DOHH2 (cell line): ENCODE measurements around the gene ENO2.

Experiments used
- H3F3A ChIP-seq: fragments of 200-600 bp; sonication (generic), shearing (Covaris generic); 2 replicates; pipeline ENCODE4 v1.6.0; 2016; ENCODE audit warnings: antibody characterized with exemption, mild to moderate bottlenecking; ENCODE audit not compliant: control insufficient read depth, insufficient read depth
- H3K27ac ChIP-seq: fragments of 200-600 bp; sonication (generic); 2 replicates; pipeline ENCODE4 v1.5.1; 2014; ENCODE audit warnings: low read depth, mild to moderate bottlenecking, low read length, moderate library complexity
- H3K27me3 ChIP-seq: fragments of 200-600 bp; sonication (generic); 2 replicates; pipeline ENCODE4 v1.6.1; 2014; ENCODE audit warnings: mild to moderate bottlenecking, low read length, mixed read lengths; ENCODE audit not compliant: control insufficient read depth
- H3K36me3 ChIP-seq: fragments of 200-600 bp; sonication (generic); 2 replicates; pipeline ENCODE4 v1.6.1; 2014; ENCODE audit warnings: mild to moderate bottlenecking, low read length, moderate library complexity, mixed read lengths; ENCODE audit not compliant: control insufficient read depth
- H3K4me1 ChIP-seq: fragments of 200-600 bp; sonication (generic); 2 replicates; pipeline ENCODE4 v1.6.1; 2014; ENCODE audit warnings: mild to moderate bottlenecking, low read length, mixed read lengths; ENCODE audit not compliant: control insufficient read depth
- H3K4me2 ChIP-seq: fragments of 200-600 bp; sonication (generic); 2 replicates; pipeline ENCODE4 v1.6.0; 2014; ENCODE audit warnings: mild to moderate bottlenecking, low read length, moderate library complexity
- H3K4me3 ChIP-seq: fragments of 200-600 bp; sonication (generic); 2 replicates; pipeline ENCODE4 v1.5.1; 2014; ENCODE audit warnings: mild to moderate bottlenecking, low read length, mixed read lengths
- H3K79me2 ChIP-seq: fragments of 200-600 bp; sonication (generic); 2 replicates; pipeline ENCODE4 v1.6.1; 2014; ENCODE audit warnings: mild to moderate bottlenecking, low read length, mixed read lengths; ENCODE audit not compliant: control insufficient read depth
- H3K9me2 ChIP-seq: fragments of 200-600 bp; sonication (generic); replicated peaks from 2 replicates; pipeline ENCODE4 v1.6.1; 2014; ENCODE audit warnings: mild to moderate bottlenecking, low read length, mixed read lengths; ENCODE audit not compliant: control insufficient read depth
- H3K9me3 ChIP-seq: fragments of 200-600 bp; sonication (generic); 2 replicates; pipeline ENCODE4 v1.6.1; 2014; ENCODE audit warnings: antibody characterized with exemption, low read length, mixed read lengths; ENCODE audit not compliant: control insufficient read depth, insufficient read depth
- H4K20me1 ChIP-seq: fragments of 200-600 bp; sonication (generic); 2 replicates; pipeline ENCODE4 v1.6.0; 2014; ENCODE audit warnings: low read depth, mild to moderate bottlenecking, antibody characterized with exemption, low read length, moderate library complexity; ENCODE audit not compliant: control insufficient read depth, insufficient read depth
- EZH2phosphoT487 ChIP-seq: fragments of 200-600 bp; sonication (generic); IDR thresholded peaks from 2 replicates; pipeline ENCODE4 v1.6.1; 2017; ENCODE audit warnings: borderline replicate concordance, mild to moderate bottlenecking, antibody characterized with exemption, low read length, moderate library complexity, mixed read lengths
- TF ChIP-seq, protein P1 (sequence below): fragments of 200-600 bp; sonication (generic); IDR thresholded peaks from one replicate; pipeline ENCODE4 v1.5.1; 2014; ENCODE audit warnings: antibody characterized with exemption, mild to moderate bottlenecking, low read depth, low read length; ENCODE audit not compliant: poor library complexity, severe bottlenecking

The ENO2 gene

DNA sequence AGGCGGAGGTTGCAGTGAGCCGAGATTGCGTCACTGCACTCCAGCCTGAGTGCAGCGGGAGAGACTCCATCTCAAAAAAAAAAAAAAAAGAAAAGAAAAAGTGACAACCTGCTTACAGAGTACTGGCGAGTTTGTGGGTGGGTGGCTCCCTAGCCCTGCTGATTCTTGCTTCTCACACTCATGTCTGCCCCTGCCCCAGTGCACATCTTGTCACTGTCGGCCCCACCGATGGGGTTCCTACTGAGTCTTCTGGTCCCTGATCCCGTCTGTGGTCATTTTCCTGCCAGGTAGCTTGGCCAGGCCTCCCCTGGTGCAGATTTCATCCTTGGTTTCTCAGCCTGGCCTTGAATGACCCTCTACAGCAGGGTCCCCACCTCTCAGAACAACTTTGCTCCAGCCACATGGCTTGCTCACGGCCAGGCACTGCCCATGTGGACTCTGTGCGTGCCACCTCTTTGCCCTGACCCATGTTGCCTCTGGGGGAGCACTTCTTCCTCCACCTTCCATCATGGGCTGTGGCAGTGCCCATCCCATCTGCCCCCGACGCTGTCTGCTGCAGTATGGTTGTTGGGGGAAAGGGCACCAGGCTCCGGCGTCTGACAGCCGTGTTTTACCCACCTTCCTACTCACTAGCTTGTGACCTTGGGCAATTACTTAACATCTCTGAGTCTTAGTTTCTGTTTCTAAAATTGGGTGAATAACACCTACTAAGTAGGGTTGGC lies 34.7 kb downstream of the ENO2 start:
- Histone ChIP-seq H3K9me3 (no peaks in the 10 kb centered on the region), H3K4me1 (peaks cover 84% of the 10 kb centered on the region), H3K79me2 (no peaks in the 10 kb centered on the region), H3K27ac (no peak overlapping the region), H3K4me3 (no peak overlapping the region), H3K4me2 (no peak overlapping the region), H4K20me1 (peaks cover 10% of the 10 kb centered on the region; the same call in 1 of the 2 replicates), H3K27me3 (peaks cover 36% of the 10 kb centered on the region), H3K36me3 (no peaks in the 10 kb centered on the region), H3K9me2 (no peaks in the 10 kb centered on the region), H3F3A (peaks cover 9% of the 10 kb centered on the region)
- TF ChIP-seq, protein P1, sequence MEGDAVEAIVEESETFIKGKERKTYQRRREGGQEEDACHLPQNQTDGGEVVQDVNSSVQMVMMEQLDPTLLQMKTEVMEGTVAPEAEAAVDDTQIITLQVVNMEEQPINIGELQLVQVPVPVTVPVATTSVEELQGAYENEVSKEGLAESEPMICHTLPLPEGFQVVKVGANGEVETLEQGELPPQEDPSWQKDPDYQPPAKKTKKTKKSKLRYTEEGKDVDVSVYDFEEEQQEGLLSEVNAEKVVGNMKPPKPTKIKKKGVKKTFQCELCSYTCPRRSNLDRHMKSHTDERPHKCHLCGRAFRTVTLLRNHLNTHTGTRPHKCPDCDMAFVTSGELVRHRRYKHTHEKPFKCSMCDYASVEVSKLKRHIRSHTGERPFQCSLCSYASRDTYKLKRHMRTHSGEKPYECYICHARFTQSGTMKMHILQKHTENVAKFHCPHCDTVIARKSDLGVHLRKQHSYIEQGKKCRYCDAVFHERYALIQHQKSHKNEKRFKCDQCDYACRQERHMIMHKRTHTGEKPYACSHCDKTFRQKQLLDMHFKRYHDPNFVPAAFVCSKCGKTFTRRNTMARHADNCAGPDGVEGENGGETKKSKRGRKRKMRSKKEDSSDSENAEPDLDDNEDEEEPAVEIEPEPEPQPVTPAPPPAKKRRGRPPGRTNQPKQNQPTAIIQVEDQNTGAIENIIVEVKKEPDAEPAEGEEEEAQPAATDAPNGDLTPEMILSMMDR: peak; percentile 44
- TF ChIP-seq EZH2phosphoT487: no peak

DNA sequence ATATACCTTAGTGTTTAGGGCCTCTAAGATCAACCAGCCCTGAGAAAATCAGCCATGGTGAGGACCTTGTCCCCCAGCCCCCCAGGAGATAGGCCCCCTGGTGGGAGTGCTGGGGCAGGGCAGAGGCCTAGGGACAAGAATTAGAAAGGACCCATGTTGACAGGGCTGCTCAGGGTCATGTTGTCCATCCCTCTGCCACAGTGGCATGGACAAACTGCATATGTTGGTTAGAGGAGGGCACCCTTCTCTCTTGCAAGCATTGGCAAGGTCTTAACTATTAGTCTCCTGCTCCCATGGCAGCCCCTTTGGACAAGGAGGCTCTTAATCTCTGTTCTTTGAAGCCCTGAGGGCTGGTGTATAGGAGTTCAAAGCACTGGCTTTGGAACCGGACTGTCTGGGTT lies 36.0 kb downstream of the ENO2 start:
- Histone ChIP-seq H3K4me2 (peak overlapping the region; percentile 98), H3K9me2 (no peaks in the 10 kb centered on the region), H3K27ac (0 out of 2 replicates have a peak overlapping the region, but pooled peaks have one; percentile 16), H3K79me2 (no peaks in the 10 kb centered on the region), H3K4me3 (peak overlapping the region; percentile 73), H3K4me1 (peaks cover 83% of the 10 kb centered on the region), H3K27me3 (peaks cover 48% of the 10 kb centered on the region), H3F3A (peaks cover 5% of the 10 kb centered on the region), H4K20me1 (peaks cover 10% of the 10 kb centered on the region; the same call in 1 of the 2 replicates), H3K36me3 (no peaks in the 10 kb centered on the region), H3K9me3 (no peaks in the 10 kb centered on the region)
- TF ChIP-seq, protein P1: peak; percentile 85
- TF ChIP-seq EZH2phosphoT487: no peak

DNA sequence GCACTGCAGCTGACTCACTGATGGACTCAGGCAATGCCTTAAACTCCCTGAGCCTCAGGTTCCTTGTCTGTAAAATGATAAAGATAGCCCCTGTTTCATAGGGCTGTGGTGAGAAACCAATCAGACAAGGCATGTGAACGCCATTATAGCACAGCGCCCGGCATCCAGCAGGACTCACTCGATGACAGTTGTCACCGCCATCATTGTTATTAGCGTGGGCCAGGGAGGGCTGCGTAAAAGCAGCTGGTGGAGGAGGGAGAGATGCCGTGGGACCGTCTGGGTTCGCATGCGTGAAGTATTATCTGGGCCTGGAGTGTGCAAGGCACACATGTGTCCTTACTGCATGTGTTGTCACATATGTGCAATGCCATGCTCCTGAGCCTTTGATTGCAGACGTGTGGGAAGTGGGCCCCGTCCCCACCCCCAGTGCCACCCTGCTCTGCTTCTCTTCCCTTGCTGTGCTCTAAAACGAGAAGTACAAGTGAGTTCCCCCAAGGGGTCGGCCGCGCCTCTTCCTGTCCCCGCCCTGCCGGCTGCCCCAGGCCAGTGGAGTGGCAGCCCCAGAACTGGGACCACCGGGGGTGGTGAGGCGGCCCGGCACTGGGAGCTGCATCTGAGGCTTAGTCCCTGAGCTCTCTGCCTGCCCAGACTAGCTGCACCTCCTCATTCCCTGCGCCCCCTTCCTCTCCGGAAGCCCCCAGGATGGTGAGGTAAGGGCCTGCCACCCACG lies 36.6 kb downstream of the ENO2 start, which contains the start of gene PTPN6:
Gene PTPN6, plus strand, starts transcription at position 546 of the 730 bp plus-strand sequence. Its CDS starts 157 bp downstream, at position 703.
- H3K9me2 ChIP-seq: no peaks in the 10 kb centered on the region
- no peaks in the 10 kb centered on the region for H3K79me2 ChIP-seq
- H3K4me3 ChIP-seq: peak within 1 kb of the TSS; percentile 73
- peak within 1 kb of the TSS; percentile 16; the same call in 1 of the 2 replicates for H3K27ac ChIP-seq
- H3K9me3 ChIP-seq: no peaks in the 10 kb centered on the region
- peaks cover 79% of the 10 kb centered on the region for H3K4me1 ChIP-seq
- H3K27me3 ChIP-seq: peaks cover 54% of the 10 kb centered on the region
- peaks cover 5% of the 10 kb centered on the region for H3F3A ChIP-seq
- no peaks in the 10 kb centered on the region for H3K36me3 ChIP-seq
- peaks cover 10% of the 10 kb centered on the region; the same call in 1 of the 2 replicates for H4K20me1 ChIP-seq
- TF ChIP-seq, protein P1: no peak
- H3K4me2 ChIP-seq: peak within 1 kb of the TSS; percentile 98
